ENCODE results near the gene IQCF5. TPM values are rescaled to one million over a fixed set of nuclear protein-coding genes. Genes with fewer than 3 reads are reported as not detected.
"Not testable (repeated sequence)": the region's sequence is repeated elsewhere in the genome, so short reads cannot be mapped to it uniquely, and the experiment has no call there.

IQCF5 gene
- total and polyA plus RNA-seq, 7 donors = not detected

DNA sequence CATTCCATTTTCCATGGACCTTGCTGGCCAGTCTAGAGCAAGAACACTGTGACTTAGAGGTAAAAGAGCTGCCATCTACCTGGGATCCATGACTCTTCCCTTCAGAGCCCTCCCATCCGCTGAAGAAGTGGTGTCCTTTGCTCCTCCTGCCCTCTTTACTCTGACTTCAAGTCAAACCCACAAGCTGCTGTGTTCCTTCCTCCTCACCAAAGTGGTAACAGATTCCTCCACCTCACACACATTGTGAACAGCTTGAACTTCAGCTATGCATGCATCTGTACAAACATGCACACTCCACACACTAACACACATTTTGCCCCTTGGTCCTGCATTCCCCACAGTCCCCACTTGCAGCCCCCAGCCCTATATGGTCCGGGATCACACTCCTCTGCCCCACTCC, 990 bp downstream of the IQCF5 start:
- peaks cover 0 to 2% (median 0%) of the 10 kb centered on the region in 3 donors for H3K27me3 ChIP-seq (ENCODE audit: insufficient read depth in 3 of 3, low read length in 2 of 3)
- DNase-seq (no peak), ATAC-seq (no peak)
- no peak overlapping the region for H3K27ac ChIP-seq
- H3K9me3 ChIP-seq = no peaks in the 10 kb centered on the region
- H3K36me3 ChIP-seq (ENCODE audit: insufficient read depth in 1 of 2, low read depth in 1 of 2) = no peaks in the 10 kb centered on the region
- intact Hi-C loops (cut with DNase I) = no loop called here
- 68 to 93% (median 92%) methylated on average over 2 of the region's 2 CpGs for WGBS, 3 donors
- TF ChIP-seq CTCF (IDR thresholded peaks at IDR 0.05) = no peak
- H3K4me1 ChIP-seq = no peaks in the 10 kb centered on the region
- no peak overlapping the region for H3K4me3 ChIP-seq

GRCh38 chr3:51873876-51874275, 1.5 kb downstream of the IQCF5 start:
- H3K4me3 ChIP-seq = no peak overlapping the region
- TF ChIP-seq CTCF (IDR thresholded peaks at IDR 0.05) = no peak
- H3K27me3 ChIP-seq (ENCODE audit: insufficient read depth in 3 of 3, low read length in 2 of 3) = peaks cover 0 to 2% (median 0%) of the 10 kb centered on the region in 3 donors
- no peak overlapping the region for H3K27ac ChIP-seq
- DNase-seq (no peak), ATAC-seq (no peak)
- intact Hi-C loops (cut with DNase I) = no loop called here
- H3K36me3 ChIP-seq (ENCODE audit: insufficient read depth in 1 of 2, low read depth in 1 of 2) = no peaks in the 10 kb centered on the region
- no peaks in the 10 kb centered on the region for H3K9me3 ChIP-seq
- WGBS, 3 donors = 80 to 90% (median 88%) methylated on average over 10 of the region's 10 CpGs
- H3K4me1 ChIP-seq = no peaks in the 10 kb centered on the region

DNA sequence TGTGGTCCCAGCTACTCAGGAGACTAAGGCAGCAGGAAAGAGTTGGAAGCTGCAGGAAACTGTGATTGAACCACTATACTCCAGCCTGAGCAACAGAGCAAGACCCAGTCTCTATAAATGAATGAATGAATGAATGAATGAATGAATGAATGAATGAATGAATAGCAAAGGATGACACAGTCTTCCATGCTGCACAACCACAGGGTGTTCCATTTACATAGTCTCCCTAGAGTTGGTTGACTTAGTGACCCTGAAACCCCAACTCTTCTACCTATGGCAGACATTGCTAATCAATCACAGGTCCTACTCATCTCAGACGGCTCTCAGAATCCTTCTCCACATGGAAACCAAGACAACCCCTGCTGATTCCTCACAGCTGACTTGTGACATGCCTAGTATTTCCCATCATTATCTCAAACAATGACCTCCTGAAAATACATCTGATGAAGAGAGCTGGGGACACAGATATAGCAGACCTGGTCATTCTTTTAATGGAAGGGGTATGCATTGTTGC, 2.1 kb downstream of the IQCF5 start:
- no peaks in the 10 kb centered on the region for H3K9me3 ChIP-seq
- no peaks in the 10 kb centered on the region for H3K36me3 ChIP-seq (ENCODE audit: insufficient read depth in 1 of 2, low read depth in 1 of 2)
- intact Hi-C loops (cut with DNase I) = no loop called here
- no peak for TF ChIP-seq CTCF (IDR thresholded peaks at IDR 0.05)
- 36 to 45% (median 41%) methylated on average over 1 of the region's 1 CpG for WGBS, 3 donors
- DNase-seq (no peak), ATAC-seq (no peak)
- H3K4me1 ChIP-seq = no peaks in the 10 kb centered on the region
- H3K4me3 ChIP-seq = no peak overlapping the region
- no peaks in the 10 kb centered on the region for H3K27me3 ChIP-seq (ENCODE audit: insufficient read depth in 3 of 3, low read length in 2 of 3)
- H3K27ac ChIP-seq = no peak overlapping the region

- H3K27ac ChIP-seq = no peak overlapping the region
- peaks cover 0 to 3% (median 0%) of the 10 kb centered on the region in 3 donors for H3K27me3 ChIP-seq (ENCODE audit: insufficient read depth in 3 of 3, low read length in 2 of 3)
- no peak overlapping the region for H3K4me3 ChIP-seq
- ATAC-seq = no peak
- no peaks in the 10 kb centered on the region for H3K4me1 ChIP-seq
- DNase-seq = no peak
- H3K9me3 ChIP-seq = no peaks in the 10 kb centered on the region
- intact Hi-C loops (cut with DNase I) = no loop called here
- WGBS, 3 donors = 74 to 80% (median 74%) methylated on average over 2 of the region's 2 CpGs
- no peak for TF ChIP-seq CTCF (IDR thresholded peaks at IDR 0.05)
- H3K36me3 ChIP-seq (ENCODE audit: insufficient read depth in 1 of 2, low read depth in 1 of 2) = no peaks in the 10 kb centered on the region
Measured at GRCh38 chr3:51869304-51869703, 6.1 kb downstream of the IQCF5 start.

DNA sequence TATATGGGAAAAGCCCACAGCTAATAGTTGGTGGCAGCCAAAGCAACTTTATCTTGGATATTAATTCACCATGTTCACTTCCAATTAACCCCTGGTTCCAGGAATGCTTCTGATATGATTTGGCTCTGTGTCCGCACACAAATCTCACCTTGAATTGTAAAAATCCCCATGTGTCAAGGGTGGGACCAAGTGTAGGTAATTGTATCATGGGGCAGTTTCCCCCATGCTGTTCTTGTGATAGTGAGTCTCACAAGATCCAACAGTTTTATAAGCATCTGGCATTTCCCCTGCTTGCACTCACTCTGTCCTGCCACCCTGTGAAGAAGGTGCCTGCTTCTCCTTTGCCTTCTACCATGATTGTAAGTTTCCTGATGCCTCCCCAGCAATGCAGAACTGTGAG, 6.5 kb downstream of the IQCF5 start:
- H3K9me3 ChIP-seq; H3K4me1 ChIP-seq; intact Hi-C loops (cut with DNase I); H3K4me3 ChIP-seq; H3K36me3 ChIP-seq (ENCODE audit: insufficient read depth in 1 of 2, low read depth in 1 of 2); H3K27ac ChIP-seq; DNase-seq; H3K27me3 ChIP-seq (ENCODE audit: insufficient read depth in 3 of 3, low read length in 2 of 3); ATAC-seq: not testable (repeated sequence)
- WGBS, 3 donors = 87 to 96% (median 93%) methylated on average over 1 of the region's 1 CpG

Measured in psoas muscle (tissue), 8 donors.